Loucy (cell line): ENCODE results near the gene CBLL2.

Experiments used
- CTCF ChIP-seq: fragments of 200-600 bp; sonication (generic); conservative IDR thresholded peaks from 2 replicates; pipeline ENCODE4 v1.5.1; 2014; ENCODE audit warnings: mild to moderate bottlenecking, antibody characterized with exemption, low read length
- EZH2phosphoT487 ChIP-seq: fragments of 200-600 bp; IDR thresholded peaks from 2 replicates; pipeline ENCODE4 v1.6.1; 2018; ENCODE audit warnings: antibody characterized with exemption, mild to moderate bottlenecking, moderate library complexity, borderline replicate concordance

GRCh38 chrX:22248401-22248800 is 24.3 kb upstream of the CBLL2 start:
- TF ChIP-seq CTCF: no peak
- no peak for TF ChIP-seq EZH2phosphoT487
